IPS DF 4.7 (cell line): ENCODE data around the gene VAPB.
A peak's percentile ranks its signal among the peaks of the same experiment; 100 is the strongest.

Experiments
- DNase-seq: peaks from one replicate; pipeline ENCODE4 v3.0.0-alpha.2; 2013; ENCODE audit warnings: low spot score; ENCODE audit errors: extremely low read depth

The VAPB gene

DNA sequence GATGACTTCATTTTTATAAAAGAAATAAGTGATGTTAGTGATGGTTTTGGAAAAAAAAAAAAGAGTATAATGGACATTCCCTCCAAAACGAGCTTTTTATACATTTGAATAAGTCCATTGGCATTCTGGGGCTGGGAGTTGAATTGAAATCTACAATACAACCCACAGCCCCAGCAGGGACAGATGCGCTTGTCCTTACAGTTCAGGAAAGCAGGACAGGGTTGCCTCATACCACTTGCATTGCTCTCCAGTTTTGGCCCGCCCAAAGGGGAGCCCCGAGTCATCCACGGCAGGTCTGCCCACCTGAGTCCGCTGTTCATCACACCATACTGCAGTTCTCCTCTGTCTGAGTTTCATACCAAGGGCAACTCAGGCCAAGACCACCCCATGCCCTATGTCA is 46.2 kb downstream of the VAPB start:
- DNase-seq = no peak

GRCh38 chr20:58436868-58437645 is 48.0 kb downstream of the VAPB start:
- no peak for DNase-seq

GRCh38 chr20:58438970-58439808 is 50.2 kb downstream of the VAPB start:
- no peak for DNase-seq

DNA sequence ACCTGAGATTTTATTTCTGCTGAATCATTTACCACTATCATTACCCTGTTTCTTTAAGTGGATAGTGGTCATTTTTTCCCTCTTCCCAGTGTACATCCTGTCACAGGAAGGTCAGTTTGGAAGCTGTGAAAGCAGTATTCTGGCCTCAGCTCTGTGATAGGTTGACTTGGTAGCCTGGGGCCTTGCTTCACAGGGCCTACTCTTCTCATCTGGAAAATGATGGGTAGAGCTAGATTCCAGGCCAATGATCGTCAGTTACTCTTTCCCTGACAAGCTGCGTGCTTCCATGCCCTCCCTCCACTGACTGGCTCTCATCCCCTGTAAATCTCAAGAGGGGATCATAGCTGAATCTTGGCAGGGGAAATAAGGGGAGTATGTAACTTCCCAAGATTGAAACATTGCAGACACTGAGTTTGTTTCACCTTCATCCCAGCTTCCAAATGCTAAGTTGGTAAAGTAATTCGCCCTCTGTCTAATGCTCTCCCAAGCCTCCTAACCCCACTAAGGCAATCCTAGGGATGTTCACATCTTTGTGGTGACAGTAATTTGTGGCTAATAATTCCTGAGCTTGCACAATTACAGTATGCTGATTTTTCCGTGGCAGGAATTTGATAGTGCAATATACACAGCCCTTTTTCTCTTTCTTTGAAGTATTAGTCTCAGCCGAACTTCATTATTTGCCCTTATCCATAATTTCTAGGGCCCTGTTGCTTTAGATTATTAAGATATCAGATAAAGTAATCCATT is 51.2 kb downstream of the VAPB start:
- no peak for DNase-seq

- DNase-seq = no peak
Observed at GRCh38 chr20:58441723-58442122, 52.7 kb downstream of the VAPB start.

DNA sequence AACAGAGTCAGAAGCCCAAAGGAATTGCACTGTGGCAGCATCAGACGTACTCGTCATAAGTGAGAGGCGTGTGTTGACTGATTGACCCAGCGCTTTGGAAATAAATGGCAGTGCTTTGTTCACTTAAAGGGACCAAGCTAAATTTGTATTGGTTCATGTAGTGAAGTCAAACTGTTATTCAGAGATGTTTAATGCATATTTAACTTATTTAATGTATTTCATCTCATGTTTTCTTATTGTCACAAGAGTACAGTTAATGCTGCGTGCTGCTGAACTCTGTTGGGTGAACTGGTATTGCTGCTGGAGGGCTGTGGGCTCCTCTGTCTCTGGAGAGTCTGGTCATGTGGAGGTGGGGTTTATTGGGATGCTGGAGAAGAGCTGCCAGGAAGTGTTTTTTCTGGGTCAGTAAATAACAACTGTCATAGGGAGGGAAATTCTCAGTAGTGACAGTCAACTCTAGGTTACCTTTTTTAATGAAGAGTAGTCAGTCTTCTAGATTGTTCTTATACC is 55.8 kb downstream of the VAPB start:
- DNase-seq = no peak

- no peak for DNase-seq
Observed at GRCh38 chr20:58446264-58446959, 57.4 kb downstream of the VAPB start.

DNA sequence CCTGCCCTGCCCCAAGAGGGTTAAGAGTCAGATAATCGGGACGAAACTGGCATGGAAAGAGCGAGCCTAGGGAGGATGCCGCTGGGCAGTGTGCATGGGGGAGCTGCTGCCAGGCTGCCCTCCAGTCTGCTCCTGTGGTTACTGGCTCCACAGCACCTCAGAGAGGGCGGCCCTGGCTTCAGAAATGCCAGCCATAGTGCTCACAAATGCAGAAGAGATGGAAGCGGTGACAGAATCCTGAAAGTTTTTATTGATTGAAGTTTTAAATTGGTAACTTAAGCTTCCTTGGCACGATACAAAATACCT is 57.9 kb downstream of the VAPB start:
- DNase-seq = no peak

- DNase-seq = peak; percentile 51
Observed at GRCh38 chr20:58447511-58448391, 58.7 kb downstream of the VAPB start.

DNA sequence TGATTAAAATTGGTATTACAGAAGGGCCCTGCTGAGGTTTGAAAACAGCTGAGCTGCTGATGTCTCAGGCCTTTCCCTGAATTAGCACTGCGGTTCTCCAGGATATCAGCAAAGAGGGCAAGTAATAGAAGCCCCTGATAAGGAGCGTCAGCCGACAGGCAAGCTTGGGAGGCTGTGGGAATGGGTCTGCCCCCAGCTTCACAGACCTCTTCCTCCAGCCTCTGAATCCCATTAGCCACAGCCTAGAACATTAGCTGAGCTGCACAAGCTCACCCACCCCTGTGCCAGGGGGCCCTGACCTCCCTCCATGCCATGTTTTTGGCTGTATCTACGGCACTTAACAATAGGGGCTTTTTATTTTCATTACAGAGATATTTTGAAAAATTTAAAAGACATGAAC is 59.9 kb downstream of the VAPB start:
- no peak for DNase-seq

DNA sequence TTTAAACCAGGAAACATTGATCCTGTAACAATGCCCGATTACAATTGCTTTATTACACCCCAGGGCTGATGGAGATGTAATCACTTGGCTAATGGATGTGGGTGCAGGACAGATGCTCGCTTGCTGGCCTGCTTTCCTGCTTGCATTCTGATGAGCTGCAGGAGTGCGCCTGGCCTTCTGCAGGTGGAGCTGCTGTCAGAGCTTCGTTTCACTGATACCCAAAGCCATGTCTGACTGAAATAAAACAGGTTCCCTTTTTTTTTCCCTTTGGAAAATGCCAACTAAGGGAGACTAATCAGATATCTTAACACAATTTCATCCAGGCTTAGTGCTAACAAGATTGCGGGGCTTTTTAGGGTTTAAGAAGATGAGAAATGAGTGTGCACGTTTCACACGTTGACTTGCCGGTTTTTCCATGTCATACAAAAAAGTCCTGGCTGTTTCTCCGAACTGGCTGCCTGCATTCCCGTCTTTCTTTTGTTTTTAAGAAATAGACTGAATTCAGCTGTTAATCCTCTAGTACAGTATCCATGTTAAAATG is 60.7 kb downstream of the VAPB start:
- DNase-seq = no peak

- DNase-seq = no peak
Observed at GRCh38 chr20:58450254-58450653, 61.2 kb downstream of the VAPB start.

- DNase-seq = no peak
Observed at GRCh38 chr20:58452667-58453255, 63.7 kb downstream of the VAPB start.

GRCh38 chr20:58453391-58453790 is 64.4 kb downstream of the VAPB start:
- no peak for DNase-seq

DNA sequence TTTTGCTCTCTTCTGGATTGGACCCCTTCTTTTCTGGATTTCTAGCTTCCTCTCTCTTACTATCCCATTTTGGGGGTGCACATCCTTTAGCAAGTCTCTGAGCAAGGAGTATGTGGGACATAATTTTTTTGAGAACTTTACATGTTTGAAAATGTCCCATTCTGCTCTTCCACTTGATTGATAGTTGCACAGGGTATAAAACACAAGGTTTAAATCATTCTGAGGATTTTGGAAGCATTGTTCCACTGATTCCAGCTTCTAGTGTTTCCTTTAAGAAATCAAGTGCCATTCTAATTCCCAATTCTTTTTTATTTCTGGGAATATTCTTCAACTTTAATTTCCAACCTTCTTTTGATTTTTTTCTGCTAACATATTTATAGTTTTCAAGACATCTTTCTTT is 65.4 kb downstream of the VAPB start:
- no peak for DNase-seq

DNA sequence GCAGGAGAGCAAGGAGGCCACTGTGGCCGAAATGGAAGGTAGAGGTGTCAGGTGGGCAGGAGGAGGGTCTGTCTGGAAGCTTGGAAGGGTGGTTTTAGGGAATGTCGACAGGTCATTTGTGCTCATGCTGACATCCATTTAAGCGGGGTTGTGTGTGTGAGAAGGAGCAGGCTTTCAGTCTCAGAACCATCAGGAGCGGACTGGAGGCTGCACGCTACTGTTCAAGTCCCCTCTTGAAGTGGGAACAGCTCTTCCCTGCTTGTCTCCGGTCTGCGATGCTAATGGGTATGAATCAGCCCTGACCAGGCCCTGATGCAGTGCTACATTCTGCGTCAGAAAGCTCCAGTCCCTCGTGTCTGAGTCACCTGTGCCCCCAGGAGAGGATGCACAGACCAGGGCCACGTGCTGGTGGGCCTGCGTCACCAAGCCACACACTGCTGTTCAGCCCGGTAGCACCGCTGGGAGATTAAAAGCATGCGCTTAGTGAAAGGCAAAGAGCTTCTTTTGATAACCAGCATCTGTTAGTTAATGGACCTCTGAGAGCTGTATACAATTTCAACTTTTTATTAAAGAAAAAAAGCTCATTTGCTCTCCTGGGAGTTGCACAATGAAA is 68.2 kb downstream of the VAPB start:
- no peak for DNase-seq

- DNase-seq = no peak
Observed at GRCh38 chr20:58458342-58459057, 69.5 kb downstream of the VAPB start.

GRCh38 chr20:58459058-58459750 is 70.2 kb downstream of the VAPB start:
- DNase-seq = no peak
